ENCODE results near the gene RAMP3. TPM values are rescaled to one million over a fixed set of nuclear protein-coding genes. Genes with fewer than 3 reads are reported as not detected.

RAMP3 gene
- total RNA-seq, 1 experiment from 2014 or later: 0.31 TPM

- no peaks in the 10 kb centered on the region for H3K27me3 ChIP-seq (ENCODE audit: control insufficient read depth, insufficient read depth, low read length)
- H3K4me3 ChIP-seq (ENCODE audit: insufficient read depth, low read depth, low read length): no peak overlapping the region
- no peak for DNase-seq
- H3K36me3 ChIP-seq (replicated peaks; ENCODE audit: control insufficient read depth, insufficient read depth, low read length): no peaks in the 10 kb centered on the region
Observed at GRCh38 chr7:45125193-45125904, 32.2 kb upstream of the RAMP3 start.

GRCh38 chr7:45126201-45126600 lies 31.4 kb upstream of the RAMP3 start:
- no peak for DNase-seq
- Histone ChIP-seq H3K36me3 (replicated peaks; ENCODE audit: control insufficient read depth, insufficient read depth, low read length) (no peaks in the 10 kb centered on the region), H3K27me3 (ENCODE audit: control insufficient read depth, insufficient read depth, low read length) (no peaks in the 10 kb centered on the region), H3K4me3 (ENCODE audit: insufficient read depth, low read depth, low read length) (no peak overlapping the region)

- no peaks in the 10 kb centered on the region for H3K27me3 ChIP-seq (ENCODE audit: control insufficient read depth, insufficient read depth, low read length)
- no peak for DNase-seq
- H3K36me3 ChIP-seq (replicated peaks; ENCODE audit: control insufficient read depth, insufficient read depth, low read length): no peaks in the 10 kb centered on the region
- no peak overlapping the region for H3K4me3 ChIP-seq (ENCODE audit: insufficient read depth, low read depth, low read length)
Observed at GRCh38 chr7:45126920-45127319, 30.7 kb upstream of the RAMP3 start.

- Histone ChIP-seq H3K27me3 (ENCODE audit: control insufficient read depth, insufficient read depth, low read length) (no peaks in the 10 kb centered on the region), H3K4me3 (ENCODE audit: insufficient read depth, low read depth, low read length) (no peak overlapping the region), H3K36me3 (replicated peaks; ENCODE audit: control insufficient read depth, insufficient read depth, low read length) (no peaks in the 10 kb centered on the region)
- peak; percentile 38 for DNase-seq
Observed at GRCh38 chr7:45129181-45129800, 28.3 kb upstream of the RAMP3 start.

GRCh38 chr7:45129906-45130305 lies 27.7 kb upstream of the RAMP3 start:
- H3K4me3 ChIP-seq (ENCODE audit: insufficient read depth, low read depth, low read length): no peak overlapping the region
- DNase-seq: no peak
- H3K27me3 ChIP-seq (ENCODE audit: control insufficient read depth, insufficient read depth, low read length): no peaks in the 10 kb centered on the region
- H3K36me3 ChIP-seq (replicated peaks; ENCODE audit: control insufficient read depth, insufficient read depth, low read length): no peaks in the 10 kb centered on the region

GRCh38 chr7:45130910-45131309 lies 26.7 kb upstream of the RAMP3 start:
- Histone ChIP-seq H3K36me3 (replicated peaks; ENCODE audit: control insufficient read depth, insufficient read depth, low read length) (no peaks in the 10 kb centered on the region), H3K27me3 (ENCODE audit: control insufficient read depth, insufficient read depth, low read length) (no peaks in the 10 kb centered on the region), H3K4me3 (ENCODE audit: insufficient read depth, low read depth, low read length) (no peak overlapping the region)
- DNase-seq: no peak

- DNase-seq: peak; percentile 46
- no peaks in the 10 kb centered on the region for H3K27me3 ChIP-seq (ENCODE audit: control insufficient read depth, insufficient read depth, low read length)
- no peaks in the 10 kb centered on the region for H3K36me3 ChIP-seq (replicated peaks; ENCODE audit: control insufficient read depth, insufficient read depth, low read length)
Observed at GRCh38 chr7:45131891-45132290, 25.7 kb upstream of the RAMP3 start.

GRCh38 chr7:45132708-45133320 lies 24.8 kb upstream of the RAMP3 start:
- DNase-seq: no peak
- no peak overlapping the region for H3K4me3 ChIP-seq (ENCODE audit: insufficient read depth, low read depth, low read length)
- H3K36me3 ChIP-seq (replicated peaks; ENCODE audit: control insufficient read depth, insufficient read depth, low read length): no peaks in the 10 kb centered on the region
- H3K27me3 ChIP-seq (ENCODE audit: control insufficient read depth, insufficient read depth, low read length): no peaks in the 10 kb centered on the region

More at GRCh38 chr7:45131891-45132290, 25.7 kb upstream of the RAMP3 start:
- H3K4me3 ChIP-seq (ENCODE audit: insufficient read depth, low read depth, low read length): no peak overlapping the region

GRCh38 chr7:45133352-45133751 lies 24.2 kb upstream of the RAMP3 start:
- no peaks in the 10 kb centered on the region for H3K36me3 ChIP-seq (replicated peaks; ENCODE audit: control insufficient read depth, insufficient read depth, low read length)
- no peak for DNase-seq
- H3K27me3 ChIP-seq (ENCODE audit: control insufficient read depth, insufficient read depth, low read length): no peaks in the 10 kb centered on the region
- no peak overlapping the region for H3K4me3 ChIP-seq (ENCODE audit: insufficient read depth, low read depth, low read length)

- no peak overlapping the region for H3K4me3 ChIP-seq (ENCODE audit: insufficient read depth, low read depth, low read length)
Observed at GRCh38 chr7:45133877-45134276, 23.7 kb upstream of the RAMP3 start.

GRCh38 chr7:45136106-45137060 lies 21.2 kb upstream of the RAMP3 start:
- Histone ChIP-seq H3K36me3 (replicated peaks; ENCODE audit: control insufficient read depth, insufficient read depth, low read length) (no peaks in the 10 kb centered on the region), H3K27me3 (ENCODE audit: control insufficient read depth, insufficient read depth, low read length) (no peaks in the 10 kb centered on the region), H3K4me3 (ENCODE audit: insufficient read depth, low read depth, low read length) (no peak overlapping the region)
- peak; percentile 87 for DNase-seq

More at GRCh38 chr7:45133877-45134276, 23.7 kb upstream of the RAMP3 start:
- DNase-seq: no peak
- H3K27me3 ChIP-seq (ENCODE audit: control insufficient read depth, insufficient read depth, low read length): no peaks in the 10 kb centered on the region
- no peaks in the 10 kb centered on the region for H3K36me3 ChIP-seq (replicated peaks; ENCODE audit: control insufficient read depth, insufficient read depth, low read length)

GRCh38 chr7:45138433-45139267 lies 18.9 kb upstream of the RAMP3 start:
- no peak for DNase-seq

GRCh38 chr7:45140827-45141226 lies 16.8 kb upstream of the RAMP3 start:
- Histone ChIP-seq H3K36me3 (replicated peaks; ENCODE audit: control insufficient read depth, insufficient read depth, low read length) (no peaks in the 10 kb centered on the region), H3K4me3 (ENCODE audit: insufficient read depth, low read depth, low read length) (no peak overlapping the region), H3K27me3 (ENCODE audit: control insufficient read depth, insufficient read depth, low read length) (no peaks in the 10 kb centered on the region)
- DNase-seq: no peak

More at GRCh38 chr7:45138433-45139267, 18.9 kb upstream of the RAMP3 start:
- Histone ChIP-seq H3K4me3 (ENCODE audit: insufficient read depth, low read depth, low read length) (no peak overlapping the region), H3K27me3 (ENCODE audit: control insufficient read depth, insufficient read depth, low read length) (no peaks in the 10 kb centered on the region), H3K36me3 (replicated peaks; ENCODE audit: control insufficient read depth, insufficient read depth, low read length) (no peaks in the 10 kb centered on the region)
